ENCODE measurements around the gene MFAP3L.

DNA sequence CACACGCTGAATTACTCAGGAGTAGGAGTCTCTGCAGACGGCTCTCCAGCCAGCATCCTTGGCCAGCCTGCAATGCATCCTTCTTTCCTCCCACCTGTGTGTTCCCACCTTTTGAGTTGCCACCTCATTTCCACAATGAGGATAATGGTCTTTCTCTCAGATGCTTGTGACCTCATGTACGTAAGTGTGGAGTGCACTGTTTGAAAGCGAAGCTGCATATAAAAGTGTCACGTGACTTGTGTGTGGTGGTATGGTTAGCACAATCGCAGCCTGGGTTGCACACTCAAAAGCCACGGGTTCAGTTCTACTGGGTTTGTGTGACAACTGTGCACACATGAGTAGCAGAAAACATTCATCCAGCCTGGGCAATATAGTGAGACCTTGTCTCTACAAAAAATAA is 12.0 kb upstream of the MFAP3L start:
- TF ChIP-seq, protein P1, sequence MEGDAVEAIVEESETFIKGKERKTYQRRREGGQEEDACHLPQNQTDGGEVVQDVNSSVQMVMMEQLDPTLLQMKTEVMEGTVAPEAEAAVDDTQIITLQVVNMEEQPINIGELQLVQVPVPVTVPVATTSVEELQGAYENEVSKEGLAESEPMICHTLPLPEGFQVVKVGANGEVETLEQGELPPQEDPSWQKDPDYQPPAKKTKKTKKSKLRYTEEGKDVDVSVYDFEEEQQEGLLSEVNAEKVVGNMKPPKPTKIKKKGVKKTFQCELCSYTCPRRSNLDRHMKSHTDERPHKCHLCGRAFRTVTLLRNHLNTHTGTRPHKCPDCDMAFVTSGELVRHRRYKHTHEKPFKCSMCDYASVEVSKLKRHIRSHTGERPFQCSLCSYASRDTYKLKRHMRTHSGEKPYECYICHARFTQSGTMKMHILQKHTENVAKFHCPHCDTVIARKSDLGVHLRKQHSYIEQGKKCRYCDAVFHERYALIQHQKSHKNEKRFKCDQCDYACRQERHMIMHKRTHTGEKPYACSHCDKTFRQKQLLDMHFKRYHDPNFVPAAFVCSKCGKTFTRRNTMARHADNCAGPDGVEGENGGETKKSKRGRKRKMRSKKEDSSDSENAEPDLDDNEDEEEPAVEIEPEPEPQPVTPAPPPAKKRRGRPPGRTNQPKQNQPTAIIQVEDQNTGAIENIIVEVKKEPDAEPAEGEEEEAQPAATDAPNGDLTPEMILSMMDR (IDR thresholded peaks at IDR 0.05; ENCODE audit: extremely low read depth in 1 of 2, insufficient read depth in 1 of 2, low read depth in 1 of 2, low read length in 2 of 2), result no peak
- TF ChIP-seq MYC (IDR thresholded peaks at IDR 0.05; ENCODE audit: low read depth, low read length), result no peak

All from endothelial cell of umbilical vein (primary cell).